Suppressor macrophage treated with lipopolysaccharide for 4 hours (primary cell): ENCODE measurements around the gene DES.

Source experiments
- DNase-seq: peaks from one replicate; pipeline ENCODE4 v3.0.0-alpha.2; 2020

The DES gene

GRCh38 chr2:219459460-219460311 is 41.5 kb downstream of the DES start:
- DNase-seq, result peak; percentile 61

- no peak for DNase-seq
Observed at GRCh38 chr2:219460424-219460926, 42.3 kb downstream of the DES start.

GRCh38 chr2:219461047-219461514 is 42.9 kb downstream of the DES start:
- no peak for DNase-seq

- DNase-seq, result no peak
Observed at GRCh38 chr2:219461669-219462068, 43.5 kb downstream of the DES start.

GRCh38 chr2:219462349-219462748 is 44.2 kb downstream of the DES start:
- DNase-seq, result no peak

GRCh38 chr2:219464286-219465032 is 46.3 kb downstream of the DES start:
- DNase-seq, result no peak

GRCh38 chr2:219465659-219466561 is 47.7 kb downstream of the DES start:
- DNase-seq, result no peak

GRCh38 chr2:219466816-219467735 is 48.9 kb downstream of the DES start:
- DNase-seq, result no peak

GRCh38 chr2:219467736-219468075 is 49.5 kb downstream of the DES start:
- no peak for DNase-seq

GRCh38 chr2:219468410-219469185 is 50.4 kb downstream of the DES start:
- DNase-seq, result no peak

GRCh38 chr2:219469186-219469724 is 51.1 kb downstream of the DES start:
- DNase-seq, result peak; percentile 62

GRCh38 chr2:219470429-219470828 is 52.3 kb downstream of the DES start:
- no peak for DNase-seq

GRCh38 chr2:219471476-219472371 is 53.5 kb downstream of the DES start:
- no peak for DNase-seq

- DNase-seq, result no peak
Observed at GRCh38 chr2:219472629-219473187, 54.5 kb downstream of the DES start.

- no peak for DNase-seq
Observed at GRCh38 chr2:219473511-219473910, 55.3 kb downstream of the DES start.

GRCh38 chr2:219474285-219475060 is 56.3 kb downstream of the DES start:
- no peak for DNase-seq

GRCh38 chr2:219475278-219475677 is 57.1 kb downstream of the DES start:
- no peak for DNase-seq
